Fibroblast of skin of abdomen (primary cell): ENCODE measurements around the gene TBCB.

Experiments
- DNase-seq: peaks from one replicate; pipeline ENCODE4 v3.0.0-alpha.2; 2013

TBCB gene

DNA sequence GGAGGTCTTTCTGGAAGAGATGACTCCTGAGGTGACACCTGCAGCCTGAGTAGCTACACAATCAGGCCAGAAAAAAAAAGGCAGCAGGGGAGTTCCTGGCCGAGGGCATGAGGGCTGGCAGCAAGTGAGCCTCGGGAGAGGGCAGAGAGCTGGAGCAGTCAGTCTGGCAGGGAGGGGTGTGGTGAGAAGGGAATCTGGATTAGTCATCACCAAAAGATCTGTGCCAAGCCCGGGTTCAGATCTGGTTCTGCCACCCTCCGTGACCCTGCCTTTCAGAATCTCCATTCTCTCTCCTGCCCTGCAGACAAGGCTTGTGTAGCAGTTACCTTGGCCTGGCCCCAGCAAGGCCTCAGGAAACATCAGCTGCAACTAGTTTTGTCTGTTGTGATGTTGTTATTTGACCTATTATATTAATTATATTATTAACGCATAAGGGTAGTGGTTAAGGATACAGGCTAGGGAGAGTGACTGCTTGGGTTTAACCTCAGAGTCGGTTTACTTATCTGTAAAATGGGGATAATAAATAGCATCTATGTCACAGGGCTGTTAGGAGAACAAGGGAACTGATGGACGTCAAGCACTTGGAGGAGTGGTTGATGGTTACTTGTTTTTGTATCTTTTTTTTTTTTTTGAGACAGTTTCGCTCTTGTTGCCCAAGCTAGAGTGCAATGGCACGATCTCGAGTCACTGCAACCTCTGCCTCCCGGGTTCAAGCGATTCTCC, 21.9 kb downstream of the TBCB start:
- peak; percentile 24 for DNase-seq

DNA sequence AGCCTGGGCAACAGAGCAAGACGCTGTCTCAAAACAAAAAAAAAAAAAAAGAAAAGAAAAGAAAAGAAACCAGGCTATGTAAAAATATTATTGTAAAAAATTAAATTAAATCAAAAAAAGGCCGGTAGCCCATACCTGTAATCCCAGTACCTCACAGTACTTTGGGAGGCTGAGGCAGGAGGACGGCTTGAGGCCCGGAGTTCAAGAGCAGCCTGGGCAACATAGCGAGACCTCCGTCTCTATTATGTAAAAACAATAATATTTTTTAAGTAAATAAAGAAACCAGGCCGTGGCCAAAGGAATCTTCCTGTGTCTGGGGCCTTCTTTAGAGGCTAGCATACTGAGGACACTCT, 23.8 kb downstream of the TBCB start:
- DNase-seq, result no peak

DNA sequence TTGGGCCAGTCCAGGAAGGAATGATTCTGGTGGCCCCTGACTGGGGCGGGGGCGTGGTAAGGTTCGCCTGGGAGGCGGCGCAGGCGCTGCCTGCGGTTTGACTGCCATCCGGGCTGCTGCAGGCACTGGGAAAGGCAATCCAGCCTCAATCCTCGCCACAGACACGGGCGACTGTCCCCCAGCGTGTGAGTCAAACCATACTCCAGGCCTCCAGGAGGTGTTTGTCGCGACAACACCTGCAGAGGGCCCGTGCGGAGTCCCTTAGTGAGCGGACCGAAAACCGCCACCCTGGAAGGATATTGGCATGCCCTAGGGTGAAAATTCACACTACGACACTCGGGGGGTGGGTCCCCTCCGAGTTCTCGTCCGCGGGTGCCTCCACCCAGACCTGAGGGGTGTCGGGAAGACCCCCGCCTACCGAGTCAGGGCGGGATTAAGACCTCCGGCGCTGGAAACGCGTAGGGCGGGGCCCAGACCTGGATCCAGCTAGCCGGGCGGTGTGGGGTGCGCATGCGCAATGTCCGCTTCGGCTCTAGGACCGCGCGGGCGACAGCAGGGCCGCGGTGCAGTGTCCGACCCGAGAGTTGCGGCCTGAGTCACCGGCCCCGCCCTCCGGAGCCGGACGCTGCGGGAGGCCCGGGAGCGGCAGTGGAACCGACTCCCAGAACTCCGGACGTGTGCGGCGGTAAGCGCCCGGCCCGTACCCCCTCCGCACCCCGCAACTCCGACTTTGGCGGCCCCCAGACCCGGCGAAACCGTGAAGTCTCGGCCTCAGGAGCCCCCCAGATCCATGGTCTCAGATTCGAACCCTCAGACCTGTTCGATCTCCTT, 24.4 kb downstream of the TBCB start, which contains the start of gene CAPNS1:
TSS of gene CAPNS1 (plus strand) at position 594 of the 831 bp plus-strand sequence. CDS start 946 bp downstream, outside the sequence.
- DNase-seq, result peak; percentile 96

DNA sequence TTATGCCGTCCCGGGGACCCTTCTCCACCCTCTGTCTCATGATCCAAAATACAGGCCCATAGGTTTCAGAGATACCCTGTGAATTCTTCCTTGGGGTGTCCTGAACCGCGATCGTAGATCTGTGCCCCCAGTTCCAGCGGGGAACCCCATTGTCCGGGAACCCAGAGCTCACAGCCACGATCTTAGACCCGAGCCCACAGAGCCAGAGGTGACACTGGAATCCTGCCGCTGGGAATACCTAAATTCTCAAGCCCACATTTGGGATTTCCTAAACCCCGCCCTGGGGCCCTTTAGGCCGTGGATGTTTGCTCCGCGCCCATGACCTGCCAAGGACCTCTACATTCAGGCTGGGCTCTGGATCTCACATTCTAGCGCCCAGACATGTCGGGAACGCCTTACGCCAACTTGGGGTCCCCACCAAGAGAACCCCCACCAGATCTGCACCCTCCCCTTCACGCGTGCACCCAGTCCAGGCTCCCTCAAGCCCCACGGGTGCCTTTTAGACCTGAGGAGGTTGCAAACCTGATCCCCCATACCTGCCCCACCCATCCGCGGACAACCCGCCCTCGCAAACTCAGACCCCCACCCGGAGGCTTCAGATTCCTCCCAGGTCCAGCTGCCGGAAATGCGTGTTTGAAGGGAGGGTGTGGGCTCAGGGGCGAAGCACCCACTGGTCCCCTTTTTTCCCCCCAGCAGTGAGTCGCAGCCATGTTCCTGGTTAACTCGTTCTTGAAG, 25.2 kb downstream of the TBCB start:
- peak; percentile 63 for DNase-seq

DNA sequence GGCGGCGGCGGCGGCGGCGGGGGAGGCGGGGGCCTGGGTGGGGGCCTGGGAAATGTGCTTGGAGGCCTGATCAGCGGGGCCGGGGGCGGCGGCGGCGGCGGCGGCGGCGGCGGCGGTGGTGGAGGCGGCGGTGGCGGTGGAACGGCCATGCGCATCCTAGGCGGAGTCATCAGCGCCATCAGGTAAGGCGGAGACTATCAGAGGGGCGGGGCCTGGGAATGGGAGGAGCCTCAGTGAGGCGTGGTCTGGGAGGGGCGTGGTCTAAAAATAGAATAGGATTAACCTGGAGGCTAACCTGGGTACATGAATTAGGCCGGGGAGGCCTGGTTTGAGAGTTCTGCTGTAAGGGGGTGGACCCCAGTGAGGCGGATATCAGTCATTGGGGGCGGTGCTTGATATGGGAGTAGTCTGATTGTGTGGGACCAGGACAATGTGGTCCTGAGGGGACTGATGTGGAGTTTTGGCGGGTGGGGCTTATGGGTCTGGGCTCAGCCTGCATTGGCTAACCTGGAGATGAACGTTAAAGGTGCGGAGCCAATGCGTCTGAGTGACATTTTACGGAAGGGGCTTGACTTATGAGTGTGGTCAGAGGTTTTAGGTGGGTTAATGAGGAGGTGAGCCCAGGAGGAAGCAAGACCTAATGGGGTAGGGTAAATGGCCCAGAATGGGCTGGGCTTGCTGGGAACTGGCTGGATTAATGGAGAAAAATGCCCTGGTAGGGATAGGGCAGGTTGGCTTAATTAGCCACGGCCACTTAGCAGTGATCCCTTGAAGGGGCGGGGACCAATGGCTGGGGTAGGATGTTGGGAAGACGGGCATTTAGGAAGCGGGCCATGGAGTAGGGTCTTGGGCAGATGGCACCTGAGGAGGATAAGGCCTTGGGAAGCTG, 26.0 kb downstream of the TBCB start:
- peak; percentile 80 for DNase-seq

DNA sequence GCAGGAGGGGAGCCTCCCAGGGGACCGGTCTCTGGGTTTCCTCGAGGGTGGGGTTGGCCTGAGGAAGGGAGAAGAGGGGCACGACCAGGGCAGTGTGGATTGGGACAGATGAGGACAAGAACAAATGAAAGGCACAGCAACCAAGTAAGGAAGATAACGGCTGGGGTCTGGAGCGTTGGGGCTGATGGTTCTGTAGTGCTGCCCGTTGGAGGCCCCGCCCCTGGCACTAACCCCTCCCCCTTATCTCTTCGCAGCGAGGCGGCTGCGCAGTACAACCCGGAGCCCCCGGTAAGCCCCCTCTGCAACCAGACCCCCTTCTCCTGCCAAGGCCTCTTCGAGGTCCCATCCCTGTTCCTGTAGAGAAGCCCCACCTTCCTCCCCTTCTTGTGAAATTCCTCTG, 26.8 kb downstream of the TBCB start:
- no peak for DNase-seq

DNA sequence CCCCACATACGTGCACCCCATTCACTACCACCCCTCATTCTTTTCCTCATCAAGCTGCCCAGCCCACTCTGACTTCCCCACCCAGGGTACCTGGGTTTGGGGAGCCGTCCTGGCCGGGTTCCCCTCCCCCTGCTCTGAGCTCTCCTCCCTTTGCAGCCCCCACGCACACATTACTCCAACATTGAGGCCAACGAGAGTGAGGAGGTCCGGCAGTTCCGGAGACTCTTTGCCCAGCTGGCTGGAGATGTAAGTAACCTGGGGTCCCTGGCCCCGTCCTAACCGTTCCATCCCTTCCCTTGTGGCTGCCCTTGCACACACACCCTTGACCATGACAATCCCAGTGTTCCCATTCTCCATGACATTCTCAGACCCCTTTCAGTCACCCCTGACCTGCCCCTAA, 27.2 kb downstream of the TBCB start:
- no peak for DNase-seq

DNA sequence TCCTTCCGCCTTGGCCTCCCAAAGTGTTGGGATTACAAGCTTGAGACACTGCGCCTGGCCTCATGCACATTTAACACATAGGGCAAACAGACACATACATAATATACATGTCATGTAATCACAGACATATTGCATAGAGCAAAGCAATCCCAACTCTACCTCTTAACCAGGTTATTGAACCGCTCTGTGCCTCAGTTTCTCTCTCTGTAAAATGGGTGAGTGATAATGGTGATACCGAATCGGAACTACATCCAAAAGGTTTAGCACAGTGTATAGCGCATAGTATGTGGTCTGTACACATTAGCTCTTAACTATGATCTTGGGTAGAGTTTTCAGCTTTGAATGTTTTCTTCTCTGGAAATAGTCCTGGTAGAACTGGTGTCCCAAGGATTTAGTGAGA, 29.4 kb downstream of the TBCB start:
- DNase-seq, result no peak

DNA sequence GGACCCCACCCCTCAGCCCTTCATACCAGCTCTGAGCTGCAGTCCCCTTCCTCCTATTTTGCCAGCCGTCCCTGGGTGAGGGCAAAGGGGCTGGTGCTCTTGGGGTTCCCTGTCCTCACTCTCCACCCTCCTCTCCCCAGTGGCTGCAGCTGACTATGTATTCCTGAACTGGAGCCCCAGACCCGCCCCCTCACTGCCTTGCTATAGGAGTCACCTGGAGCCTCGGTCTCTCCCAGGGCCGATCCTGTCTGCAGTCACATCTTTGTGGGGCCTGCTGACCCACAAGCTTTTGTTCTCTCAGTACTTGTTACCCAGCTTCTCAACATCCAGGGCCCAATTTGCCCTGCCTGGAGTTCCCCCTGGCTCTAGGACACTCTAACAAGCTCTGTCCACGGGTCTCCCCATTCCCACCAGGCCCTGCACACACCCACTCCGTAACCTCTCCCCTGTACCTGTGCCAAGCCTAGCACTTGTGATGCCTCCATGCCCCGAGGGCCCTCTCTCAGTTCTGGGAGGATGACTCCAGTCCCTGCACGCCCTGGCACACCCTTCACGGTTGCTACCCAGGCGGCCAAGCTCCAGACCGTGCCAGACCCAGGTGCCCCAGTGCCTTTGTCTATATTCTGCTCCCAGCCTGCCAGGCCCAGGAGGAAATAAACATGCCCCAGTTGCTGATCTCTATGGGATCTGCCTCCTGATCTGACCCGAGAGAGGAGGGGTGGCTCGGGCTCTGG, 34.6 kb downstream of the TBCB start:
- DNase-seq, result no peak

DNA sequence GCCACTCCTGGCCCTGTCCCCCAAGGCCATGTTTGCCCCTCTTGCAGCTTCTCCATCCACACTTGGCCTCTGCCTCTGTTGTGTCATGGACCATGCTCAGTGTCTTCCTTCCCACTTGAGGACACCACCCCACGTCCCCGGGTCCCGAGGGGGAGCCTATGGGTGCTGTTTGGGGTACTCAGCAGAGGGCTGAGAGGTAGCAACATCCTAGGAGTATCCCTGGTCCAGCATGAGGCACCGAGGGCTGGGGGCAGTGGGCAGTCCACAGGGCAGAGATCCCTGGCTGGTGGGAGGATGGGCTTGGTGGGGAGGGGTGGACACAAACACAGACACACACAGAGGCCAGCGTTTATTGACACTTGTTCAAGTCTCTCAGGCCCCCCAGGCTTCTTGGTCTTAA, 35.3 kb downstream of the TBCB start:
- DNase-seq, result no peak

DNA sequence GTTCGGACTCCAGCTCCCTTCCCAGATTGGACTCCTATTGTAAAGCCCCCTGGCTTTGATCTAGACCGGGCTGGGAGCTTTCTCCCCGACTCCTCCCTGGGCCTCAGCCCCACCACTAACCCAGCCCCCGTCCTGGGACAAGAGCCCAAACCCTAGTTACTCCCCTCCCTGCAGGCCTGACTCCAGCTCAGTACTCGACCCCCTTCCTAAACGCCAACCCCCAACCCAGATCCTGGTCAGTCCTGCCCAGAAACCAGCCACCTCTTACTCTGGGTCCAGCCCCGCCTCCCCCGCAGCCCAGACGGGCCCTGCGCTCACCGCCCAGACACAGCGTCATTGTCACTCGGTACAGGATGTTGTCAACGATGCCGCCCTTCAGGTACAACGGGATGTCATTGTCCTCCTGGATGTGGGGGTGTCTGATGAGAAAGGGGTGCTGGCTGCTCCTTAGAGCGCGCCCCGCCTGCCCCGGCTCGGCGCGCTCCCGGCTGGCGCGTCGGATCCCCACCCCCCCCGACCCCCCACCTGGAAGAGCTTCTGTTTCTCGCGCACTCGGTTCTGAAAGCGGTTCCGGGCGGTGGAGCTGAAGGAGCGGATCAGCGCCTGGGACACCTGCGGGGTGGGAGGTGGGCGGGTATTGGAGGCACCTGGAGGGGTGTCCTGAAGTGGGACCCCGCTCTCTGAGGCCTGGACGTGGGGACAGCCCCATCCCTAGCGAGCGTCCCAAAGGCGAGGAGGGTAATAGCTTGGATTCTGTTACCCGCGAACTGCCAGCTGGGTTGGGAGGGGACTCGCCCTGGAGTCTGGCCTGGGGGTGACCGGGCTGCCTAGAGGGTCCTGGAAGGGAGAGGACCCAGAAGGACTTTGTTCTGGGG, 36.1 kb downstream of the TBCB start:
- DNase-seq, result no peak

DNA sequence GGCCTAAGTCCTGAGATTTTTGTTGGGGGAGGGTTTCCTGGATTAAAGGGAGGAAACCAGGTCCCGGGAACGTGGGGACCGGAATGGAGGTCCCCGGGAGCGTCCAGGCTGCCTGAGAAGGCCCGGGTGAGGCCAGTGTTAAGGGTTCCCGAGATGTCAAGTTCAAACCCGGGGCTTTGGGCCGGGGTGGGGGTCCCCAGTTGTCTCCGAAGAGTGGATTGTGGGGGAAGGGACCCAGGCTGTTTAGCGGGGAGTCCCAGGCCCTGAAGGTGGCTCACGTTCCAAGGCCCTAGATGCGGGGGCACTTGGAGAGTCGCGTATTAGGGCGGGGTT, 36.7 kb downstream of the TBCB start:
- no peak for DNase-seq

DNA sequence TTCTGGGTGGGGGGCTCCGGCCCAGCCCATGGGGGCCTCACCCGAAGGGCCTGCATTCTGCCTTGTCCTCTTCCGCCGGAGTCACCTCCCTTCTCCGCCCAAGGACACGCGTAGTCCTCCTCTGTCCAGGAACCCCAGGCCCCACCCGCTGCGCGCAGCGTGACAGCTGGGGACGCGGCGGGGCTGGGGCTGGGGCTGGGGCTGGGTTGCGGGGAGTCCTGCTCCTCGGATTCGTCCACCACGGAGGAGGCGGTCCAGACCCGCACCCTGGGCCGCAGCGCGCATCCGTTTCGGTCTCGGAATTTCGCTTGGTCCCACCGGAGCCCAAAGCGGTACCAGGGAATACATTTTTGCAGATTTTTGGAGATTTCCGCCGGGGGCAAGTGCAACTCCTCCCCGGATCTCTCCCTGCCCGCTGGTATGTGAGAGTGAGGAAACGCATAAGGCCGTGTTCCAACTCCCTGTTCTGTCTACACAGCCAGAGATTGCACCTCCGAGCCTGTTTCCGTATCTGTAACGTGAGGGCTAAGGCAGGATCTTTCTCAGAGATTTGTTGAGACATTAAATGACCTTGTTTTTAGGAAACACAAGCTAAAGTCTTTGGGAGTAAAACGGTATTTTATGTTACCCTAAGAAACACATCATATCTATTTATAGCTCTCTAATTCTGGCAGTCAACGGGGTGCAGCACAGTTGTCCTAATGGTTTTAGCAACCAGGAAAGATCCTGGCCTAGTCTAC, 37.3 kb downstream of the TBCB start, which contains the start of gene COX7A1:
TSS of gene COX7A1 (minus strand) at position 96 of the 740 bp plus-strand sequence. CDS start at position 56, 40 bp downstream.
- DNase-seq, result peak; percentile 14

DNA sequence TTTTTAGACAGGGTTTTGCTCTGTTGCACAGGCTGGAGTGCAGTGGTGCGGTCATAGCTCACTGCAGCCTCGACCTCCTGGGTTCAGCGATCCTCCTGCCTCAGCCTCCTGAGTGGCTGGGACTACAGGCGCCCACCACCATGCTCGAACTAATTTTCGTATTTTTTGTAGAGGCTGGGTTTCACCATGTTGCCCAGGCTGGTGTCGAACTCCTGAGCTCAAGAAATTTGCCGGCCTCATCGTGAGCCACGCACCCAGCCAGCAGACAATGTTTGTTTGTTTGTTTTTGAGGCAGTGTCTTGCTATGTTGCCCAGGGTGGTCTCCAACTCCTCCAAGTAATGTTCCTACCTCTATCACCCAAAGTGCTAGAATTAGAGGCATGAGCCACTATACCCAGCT, 37.9 kb downstream of the TBCB start:
- DNase-seq, result no peak

DNA sequence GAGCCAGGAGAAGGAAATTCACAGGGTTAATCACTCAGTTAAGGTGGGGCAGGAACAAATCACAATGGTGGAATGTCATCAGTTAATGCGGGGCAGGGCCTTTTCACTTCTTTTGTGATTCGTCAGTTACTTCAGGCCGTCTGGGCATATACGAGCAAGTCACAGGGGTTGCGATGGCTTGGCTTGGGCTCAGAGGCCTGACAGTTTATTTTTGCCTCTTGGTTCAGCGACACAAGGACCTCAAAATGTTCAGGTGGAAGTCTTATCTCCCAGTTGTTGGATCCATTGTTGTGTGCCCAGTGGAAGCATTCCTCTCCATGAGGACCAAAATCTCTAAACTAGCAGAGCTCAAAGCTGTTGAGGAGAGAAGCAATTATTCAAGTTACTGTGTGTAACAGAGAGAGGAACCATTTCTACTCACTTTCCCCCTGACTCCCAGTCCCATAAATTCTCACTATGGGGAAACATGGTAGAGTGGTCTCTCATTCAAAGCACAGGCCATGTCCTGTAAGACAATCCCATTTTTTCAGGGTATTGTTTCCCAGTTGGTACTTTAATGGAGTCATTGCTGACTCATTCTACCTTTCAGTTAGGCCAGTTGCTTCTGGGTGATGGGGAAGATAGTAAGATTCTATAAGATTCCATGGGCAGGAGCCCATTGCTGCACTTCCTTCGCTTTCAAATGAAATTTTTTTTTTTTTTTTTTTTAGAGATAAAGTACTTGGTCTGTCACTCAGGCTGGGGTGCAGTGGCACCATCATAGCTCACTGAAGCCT, 45.7 kb downstream of the TBCB start:
- DNase-seq, result no peak

DNA sequence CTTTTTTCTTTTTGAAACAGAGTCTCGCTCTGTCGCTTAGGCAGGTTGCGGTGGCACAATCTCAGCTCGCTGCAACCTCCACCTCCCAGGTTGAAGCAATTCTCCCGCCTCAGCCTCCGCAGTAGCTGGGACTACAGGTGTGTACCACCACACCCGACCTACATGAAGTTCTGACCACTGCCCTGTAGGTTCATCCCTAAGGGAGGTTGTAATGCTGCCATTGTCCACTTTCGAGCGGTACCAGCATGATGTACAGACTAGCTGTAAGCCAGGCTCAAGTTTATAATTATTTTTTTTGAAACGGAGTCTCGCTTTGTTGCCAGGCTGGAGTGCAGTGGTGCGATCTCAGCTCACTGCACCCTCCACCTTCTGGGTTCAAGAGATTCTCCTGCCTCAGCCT, 48.5 kb downstream of the TBCB start:
- no peak for DNase-seq

DNA sequence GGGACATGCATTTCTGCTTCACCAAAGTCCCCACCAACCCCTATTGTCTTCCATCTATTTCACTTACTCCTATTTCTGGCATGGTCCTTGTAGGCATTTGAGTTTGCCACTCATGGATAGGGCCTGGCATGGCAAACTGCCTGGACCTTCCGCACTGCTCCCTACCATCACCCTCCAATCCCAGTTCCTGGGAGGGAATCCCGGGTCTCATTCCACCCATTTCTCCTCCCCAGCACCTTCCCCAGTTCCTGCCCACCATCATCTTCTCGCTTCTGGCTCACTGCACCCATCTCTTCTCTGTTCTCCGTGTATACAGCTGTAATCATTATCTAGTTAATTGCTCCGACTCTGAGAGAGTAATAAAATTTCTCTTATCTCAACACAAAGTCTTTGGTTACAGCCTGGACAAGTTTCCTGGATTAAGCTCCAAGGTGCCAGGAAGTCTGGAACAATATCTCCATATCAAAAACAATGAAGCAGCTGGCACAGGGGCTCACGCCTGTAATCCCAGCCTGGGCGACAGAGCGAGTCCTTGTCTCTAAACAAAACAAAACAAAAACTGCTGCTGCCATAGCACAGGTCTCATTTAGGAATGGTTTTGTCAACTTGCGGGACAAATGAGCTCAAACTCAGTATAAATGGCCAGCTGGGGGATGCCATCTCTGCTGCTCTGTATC, 54.0 kb downstream of the TBCB start:
- DNase-seq, result no peak

DNA sequence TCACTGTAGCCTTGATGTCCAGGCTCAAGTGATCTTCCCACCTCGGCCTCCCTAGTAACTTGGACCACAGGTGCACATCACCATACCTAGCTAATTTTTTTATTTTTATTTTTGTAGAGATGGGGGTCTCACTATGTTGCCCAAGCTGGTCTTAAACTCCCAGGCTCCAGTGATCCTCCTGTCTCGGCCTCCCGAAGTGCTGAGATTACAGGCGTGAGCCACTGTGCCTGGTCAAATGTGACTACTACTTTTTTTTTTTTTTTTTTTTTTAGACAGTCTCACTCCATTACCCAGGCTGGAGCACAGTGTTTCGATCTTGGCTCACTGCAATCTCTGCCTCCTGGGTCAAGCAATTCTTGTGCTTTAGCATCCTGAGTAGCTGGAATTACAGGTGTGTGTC, 57.6 kb downstream of the TBCB start:
- no peak for DNase-seq
